ENCODE data around the gene BLMH. TPM values are rescaled to one million over a fixed set of nuclear protein-coding genes. Genes with fewer than 3 reads are reported as not detected.

Gene BLMH
- total and polyA plus RNA-seq, 10 of the 15 experiments (the other 5 are each of a cell fraction or from before 2014, with no cell fraction given), result 16.1 to 63.9 (median 54.0) TPM

DNA sequence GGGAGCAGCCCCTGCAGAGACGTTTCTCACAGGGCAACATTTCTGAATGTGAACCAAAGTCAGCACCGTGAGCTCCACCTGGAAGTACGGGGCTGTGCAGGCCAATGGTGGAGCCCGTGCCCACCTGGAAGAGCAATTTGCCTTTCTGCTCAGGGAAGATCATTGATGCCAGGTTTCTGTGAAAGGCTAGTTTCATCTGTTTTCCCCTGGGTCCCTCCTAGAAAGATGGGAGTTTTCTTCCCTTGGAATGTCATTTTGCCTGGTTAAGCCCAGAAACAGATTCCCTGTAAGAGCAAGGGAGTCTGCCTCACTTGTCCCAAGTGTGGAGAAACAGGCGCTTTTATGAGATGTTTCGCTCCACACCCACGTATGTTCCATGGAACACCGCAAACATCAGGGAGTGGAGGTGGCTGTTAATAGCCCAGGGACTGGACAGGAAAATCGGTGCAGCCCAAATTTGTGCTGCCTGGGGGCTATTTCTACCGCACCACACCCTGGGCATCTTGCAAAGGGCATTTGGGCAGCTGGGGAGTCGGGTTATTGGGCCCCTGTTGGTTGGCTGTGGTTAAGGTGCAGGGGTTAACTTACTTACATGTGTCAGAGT, 58.8 kb downstream of the BLMH start:
- POLR2A ChIA-PET, result no interaction called here
- no peak for ATAC-seq
- BruUV-seq (replicated peaks), result no TSS peak
- Histone ChIP-seq H3K36me3 (ENCODE audit: control insufficient read depth in 2 of 2, insufficient read depth in 2 of 2, low read length in 1 of 2) (no peaks in the 10 kb centered on the region), H4K20me1 (ENCODE audit: control insufficient read depth, insufficient read depth) (no peaks in the 10 kb centered on the region), H3K79me2 (ENCODE audit: control insufficient read depth, insufficient read depth, low read length) (no peaks in the 10 kb centered on the region), H3K9ac (ENCODE audit: control insufficient read depth, insufficient read depth, low read length) (no peak overlapping the region), H3K9me3 (replicated peaks; ENCODE audit: control insufficient read depth, insufficient read depth, low read length) (no peaks in the 10 kb centered on the region), H3K4me2 (ENCODE audit: control insufficient read depth, insufficient read depth) (no peak overlapping the region), H3K4me1 (ENCODE audit: control insufficient read depth, insufficient read depth, low read length) (peaks cover 25% of the 10 kb centered on the region), H3K4me3 (no peak overlapping the region), H3K27me3 (replicated peaks in 1 of 2; ENCODE audit: control insufficient read depth in 2 of 2, insufficient read depth in 2 of 2, low read length in 1 of 2) (no peaks in the 10 kb centered on the region), H3K27ac (ENCODE audit: control insufficient read depth, insufficient read depth) (no peak overlapping the region), H2AFZ (ENCODE audit: control insufficient read depth, low read depth, low read length) (no peak overlapping the region)
- RAD21 ChIA-PET (ENCODE audit: unreplicated experiment), result interaction anchor here (1.0 to 2.7 kb wide), 2 partner anchors 108 to 128 kb away, joined by 3 to 10 read pairs; no protein-coding TSS in a partner anchor
- SMC1A ChIA-PET (ENCODE audit: uncharacterized antibody, unreplicated experiment), result interaction anchor here (1.0 to 1.5 kb wide), 3 partner anchors 10 to 137 kb away, joined by 3 read pairs; no protein-coding TSS in a partner anchor
- in situ Hi-C loops (cut with MboI), result no loop called here
- no peak for DNase-seq (ENCODE audit: low read depth, low spot score)
- intact Hi-C loops (cut with micrococcal nuclease; ENCODE audit: unreplicated experiment), result loop anchor here (10.0 kb wide), 1 partner anchor 102 kb away; the partner anchor contains the start of gene TMIGD1
- no peak for TF ChIP-seq JUNB (IDR thresholded peaks at IDR 0.05)
- TF ChIP-seq CBFB (IDR thresholded peaks at IDR 0.05; ENCODE audit: low read depth), result no peak
- TF ChIP-seq ZNF217 (IDR thresholded peaks at IDR 0.05), result no peak
- TF ChIP-seq BHLHE40 (IDR thresholded peaks at IDR 0.05; ENCODE audit: borderline replicate concordance in 1 of 2, low read depth in 2 of 2, low read length in 1 of 2), result no peak
- TF ChIP-seq TAF1 (IDR thresholded peaks at IDR 0.05; ENCODE audit: borderline replicate concordance, low read depth, low read length), result no peak
- no peak for TF ChIP-seq SRF (IDR thresholded peaks at IDR 0.05; ENCODE audit: low read depth in 2 of 2, low read length in 2 of 2)
- TF ChIP-seq RUNX3 (IDR thresholded peaks at IDR 0.05; ENCODE audit: low read length), result no peak
- TF ChIP-seq ZBTB33 (IDR thresholded peaks at IDR 0.05), result no peak
- no peak for TF ChIP-seq YY1 (IDR thresholded peaks at IDR 0.05; ENCODE audit: low read depth, low read length)
- no peak for TF ChIP-seq ASH2L (IDR thresholded peaks at IDR 0.05; ENCODE audit: borderline replicate concordance, low read depth)
- TF ChIP-seq HCFC1 (IDR thresholded peaks at IDR 0.05; ENCODE audit: low read length), result no peak
- no peak for TF ChIP-seq HDAC2 (IDR thresholded peaks at IDR 0.05)
- TF ChIP-seq STAT1 (conservative IDR thresholded peaks at IDR 0.05), result no peak
- TF ChIP-seq EGR1 (IDR thresholded peaks at IDR 0.05; ENCODE audit: borderline replicate concordance in 1 of 2, low read depth in 2 of 2, low read length in 2 of 2), result no peak
- no peak for TF ChIP-seq BACH1 (IDR thresholded peaks at IDR 0.05; ENCODE audit: borderline replicate concordance)
- WGBS (ENCODE audit: insufficient coverage, insufficient replicate concordance, low lambda C conversion rate, missing lambda C conversion rate), result 61% methylated on average over 11 of the region's 11 CpGs
- FAIRE-seq, result no peak
- CTCF ChIA-PET, result interaction anchor here (5.5 to 5.6 kb wide), 2 partner anchors 108 to 127 kb away, joined by 97 to 127 read pairs; no protein-coding TSS in a partner anchor

All from GM12878 (cell line).